ENCODE results near the gene PTER.

DNA sequence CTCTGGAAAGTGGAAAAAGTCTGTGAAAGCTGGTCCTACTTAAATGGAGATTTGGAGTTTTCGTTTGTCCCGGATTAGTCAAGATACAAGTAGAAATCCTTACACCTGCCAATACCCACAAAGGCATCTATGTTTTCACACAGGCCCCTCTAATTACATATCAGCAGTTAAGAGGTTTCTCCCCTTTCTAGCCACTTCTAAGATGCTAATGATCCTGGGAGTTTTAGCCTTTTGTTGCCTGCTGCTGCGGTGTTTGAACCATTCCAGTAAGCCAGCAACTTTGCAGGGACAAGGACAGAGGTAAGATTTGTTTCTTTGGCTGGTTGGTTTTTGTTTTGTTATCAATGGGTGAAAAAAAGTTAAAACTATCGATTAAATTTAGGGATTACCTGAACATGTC lies 90.6 kb downstream of the PTER start:
- TF ChIP-seq, protein P1, sequence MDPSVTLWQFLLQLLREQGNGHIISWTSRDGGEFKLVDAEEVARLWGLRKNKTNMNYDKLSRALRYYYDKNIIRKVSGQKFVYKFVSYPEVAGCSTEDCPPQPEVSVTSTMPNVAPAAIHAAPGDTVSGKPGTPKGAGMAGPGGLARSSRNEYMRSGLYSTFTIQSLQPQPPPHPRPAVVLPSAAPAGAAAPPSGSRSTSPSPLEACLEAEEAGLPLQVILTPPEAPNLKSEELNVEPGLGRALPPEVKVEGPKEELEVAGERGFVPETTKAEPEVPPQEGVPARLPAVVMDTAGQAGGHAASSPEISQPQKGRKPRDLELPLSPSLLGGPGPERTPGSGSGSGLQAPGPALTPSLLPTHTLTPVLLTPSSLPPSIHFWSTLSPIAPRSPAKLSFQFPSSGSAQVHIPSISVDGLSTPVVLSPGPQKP (IDR thresholded peaks at IDR 0.05; ENCODE audit: low read depth, low read length): no peak
- no peak for TF ChIP-seq CHD2 (IDR thresholded peaks at IDR 0.05; ENCODE audit: borderline replicate concordance, low read depth, low read length)
- no peak for TF ChIP-seq TCF12 (IDR thresholded peaks at IDR 0.05; ENCODE audit: low read depth, low read length)
- TF ChIP-seq POLR2A (IDR thresholded peaks at IDR 0.05; ENCODE audit: low read depth, low read length): no peak
- TF ChIP-seq, protein P2, sequence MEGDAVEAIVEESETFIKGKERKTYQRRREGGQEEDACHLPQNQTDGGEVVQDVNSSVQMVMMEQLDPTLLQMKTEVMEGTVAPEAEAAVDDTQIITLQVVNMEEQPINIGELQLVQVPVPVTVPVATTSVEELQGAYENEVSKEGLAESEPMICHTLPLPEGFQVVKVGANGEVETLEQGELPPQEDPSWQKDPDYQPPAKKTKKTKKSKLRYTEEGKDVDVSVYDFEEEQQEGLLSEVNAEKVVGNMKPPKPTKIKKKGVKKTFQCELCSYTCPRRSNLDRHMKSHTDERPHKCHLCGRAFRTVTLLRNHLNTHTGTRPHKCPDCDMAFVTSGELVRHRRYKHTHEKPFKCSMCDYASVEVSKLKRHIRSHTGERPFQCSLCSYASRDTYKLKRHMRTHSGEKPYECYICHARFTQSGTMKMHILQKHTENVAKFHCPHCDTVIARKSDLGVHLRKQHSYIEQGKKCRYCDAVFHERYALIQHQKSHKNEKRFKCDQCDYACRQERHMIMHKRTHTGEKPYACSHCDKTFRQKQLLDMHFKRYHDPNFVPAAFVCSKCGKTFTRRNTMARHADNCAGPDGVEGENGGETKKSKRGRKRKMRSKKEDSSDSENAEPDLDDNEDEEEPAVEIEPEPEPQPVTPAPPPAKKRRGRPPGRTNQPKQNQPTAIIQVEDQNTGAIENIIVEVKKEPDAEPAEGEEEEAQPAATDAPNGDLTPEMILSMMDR (IDR thresholded peaks at IDR 0.05 in 2 of 3, conservative IDR thresholded peaks at IDR 0.05 in 1 of 3; ENCODE audit: control insufficient read depth in 2 of 3, extremely low read depth in 1 of 3, insufficient read depth in 1 of 3, low read depth in 3 of 3, low read length in 3 of 3): no peak
